ENCODE data around the gene TGFBI. TPM values are rescaled to one million over a fixed set of nuclear protein-coding genes. Genes with fewer than 3 reads are reported as not detected.

The TGFBI gene
- total and polyA plus RNA-seq, 12 donors, result 26.8 to 200 (median 104) TPM

- intact Hi-C loops (cut with DNase I), result no loop called here
- WGBS, 4 donors, result 67 to 91% (median 75%) methylated on average over 6 of the region's 6 CpGs
Measured at GRCh38 chr5:135993335-135993879, 35.4 kb upstream of the TGFBI start.

GRCh38 chr5:135993880-135994636 is 34.7 kb upstream of the TGFBI start:
- Histone ChIP-seq H3K27ac (peak overlapping the region in 1 of 5 donors; percentile 22), H3K4me3 (no peak overlapping the region), H3K4me1 (replicated peaks in 1 of 2) (peaks cover 0 to 12% of the 10 kb centered on the region in 2 donors), H3K27me3 (no peaks in the 10 kb centered on the region), H3K36me3 (replicated peaks in 1 of 2) (no peaks in the 10 kb centered on the region), H3K9me3 (replicated peaks in 1 of 3) (no peaks in the 10 kb centered on the region)
- TF ChIP-seq CTCF (IDR thresholded peaks at IDR 0.05) (no peak), POLR2A (IDR thresholded peaks at IDR 0.05) (no peak)
- 33 to 42% (median 39%) methylated on average over 6 of the region's 6 CpGs for WGBS, 4 donors
- peak in 1 of 7 donors; percentile 31 for DNase-seq
- intact Hi-C loops (cut with DNase I), result no loop called here

More at GRCh38 chr5:135993335-135993879, 35.4 kb upstream of the TGFBI start:
- DNase-seq, result no peak
- H3K4me1 ChIP-seq (replicated peaks in 1 of 2), result peaks cover 0 to 9% of the 10 kb centered on the region in 2 donors
- no peaks in the 10 kb centered on the region for H3K9me3 ChIP-seq (replicated peaks in 1 of 3)
- peak overlapping the region in 1 of 5 donors; percentile 22 for H3K27ac ChIP-seq
- H3K4me3 ChIP-seq, result no peak overlapping the region
- no peaks in the 10 kb centered on the region for H3K36me3 ChIP-seq (replicated peaks in 1 of 2)
- TF ChIP-seq POLR2A (IDR thresholded peaks at IDR 0.05) (no peak), CTCF (IDR thresholded peaks at IDR 0.05) (no peak)
- no peaks in the 10 kb centered on the region for H3K27me3 ChIP-seq

- DNase-seq, result no peak
- Histone ChIP-seq H3K4me3 (no peak overlapping the region), H3K9me3 (replicated peaks in 1 of 3) (no peaks in the 10 kb centered on the region), H3K27ac (no peak overlapping the region), H3K4me1 (replicated peaks in 1 of 2) (peaks cover 0 to 12% of the 10 kb centered on the region in 2 donors), H3K27me3 (no peaks in the 10 kb centered on the region), H3K36me3 (replicated peaks in 1 of 2) (no peaks in the 10 kb centered on the region)
- intact Hi-C loops (cut with DNase I), result no loop called here
- TF ChIP-seq CTCF (IDR thresholded peaks at IDR 0.05), result no peak
- TF ChIP-seq POLR2A (IDR thresholded peaks at IDR 0.05), result no peak
- WGBS, 4 donors, result 85 to 89% (median 86%) methylated on average over 3 of the region's 3 CpGs
Measured at GRCh38 chr5:135995976-135996375, 32.8 kb upstream of the TGFBI start.

GRCh38 chr5:135996611-135997010 is 32.2 kb upstream of the TGFBI start:
- no peak for DNase-seq
- 88 to 98% (median 91%) methylated on average over 2 of the region's 2 CpGs for WGBS, 4 donors
- intact Hi-C loops (cut with DNase I), result no loop called here

More at GRCh38 chr5:135996611-135997010, 32.2 kb upstream of the TGFBI start:
- peaks cover 0 to 12% of the 10 kb centered on the region in 2 donors for H3K4me1 ChIP-seq (replicated peaks in 1 of 2)
- H3K27me3 ChIP-seq, result no peaks in the 10 kb centered on the region
- H3K36me3 ChIP-seq (replicated peaks in 1 of 2), result no peaks in the 10 kb centered on the region
- TF ChIP-seq POLR2A (IDR thresholded peaks at IDR 0.05) (no peak), CTCF (IDR thresholded peaks at IDR 0.05) (no peak)
- H3K4me3 ChIP-seq, result no peak overlapping the region
- H3K9me3 ChIP-seq (replicated peaks in 1 of 3), result no peaks in the 10 kb centered on the region
- no peak overlapping the region for H3K27ac ChIP-seq

Measured in adrenal gland (tissue), 12 donors.